Myocyte (in vitro differentiated cells): Measurements from ENCODE around the gene ADGRA3. TPM values are rescaled to one million over a fixed set of nuclear protein-coding genes. Genes with fewer than 3 reads are reported as not detected.
"Not testable (repeated sequence)": the region's sequence is repeated elsewhere in the genome, so short reads cannot be mapped to it uniquely, and the experiment has no call there.

ENCODE experiments used
- DNase-seq: peaks from one replicate; pipeline ENCODE4 v3.0.0-alpha.2; 2012; ENCODE audit warnings: low read depth
- total RNA-seq: library from RNA; depleted of rRNA; stranded (reverse); fragments of >200 nt; gene quantifications from 2 replicates; pipeline ENCODE4 v1.2.3, GENCODE V29; 2014

Gene ADGRA3
- total RNA-seq, 1 donor from 2014 or later, result 53.2 TPM

DNA sequence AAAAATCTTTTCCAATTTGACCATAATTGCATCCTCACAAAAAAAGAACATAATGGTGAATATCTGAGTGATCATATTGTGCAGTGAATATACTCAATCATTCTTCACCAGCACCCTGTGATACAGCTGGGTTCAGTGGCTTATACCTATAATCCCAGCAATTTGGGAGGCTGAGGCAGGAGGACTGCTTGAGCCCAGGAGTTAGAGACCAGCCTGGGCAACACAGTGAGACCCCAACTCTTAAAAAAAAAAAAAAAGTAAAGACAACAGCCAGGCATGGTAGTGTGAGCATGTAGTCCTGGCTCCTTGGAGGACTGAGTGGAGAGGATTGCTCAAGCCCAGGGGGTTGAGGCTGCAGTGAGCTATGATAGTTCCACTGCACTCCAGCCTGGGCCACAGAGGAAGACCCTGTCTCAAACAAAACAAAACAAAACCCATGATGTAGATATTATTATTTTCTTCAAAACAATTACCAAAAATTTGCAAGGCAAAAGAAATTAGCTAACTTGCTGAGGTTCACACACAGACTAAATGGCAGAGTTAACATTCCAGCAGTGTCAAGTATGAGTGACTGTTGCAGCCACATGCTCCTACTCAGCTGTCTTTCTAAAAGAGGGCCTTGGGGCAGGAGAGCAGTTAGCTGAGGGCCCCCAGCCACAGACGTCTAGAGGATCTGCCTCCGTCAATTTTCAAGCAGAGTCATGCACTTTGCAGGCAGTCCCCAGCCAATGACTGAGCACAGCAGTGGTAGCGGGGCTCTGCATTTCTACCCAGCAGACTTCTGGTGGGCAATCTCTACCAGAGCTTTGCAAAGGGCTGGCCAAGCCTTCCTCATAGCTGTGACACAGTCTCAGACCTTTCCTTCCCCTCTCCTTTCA is 33.4 kb downstream of the ADGRA3 start:
- peak; percentile 84 for DNase-seq

DNA sequence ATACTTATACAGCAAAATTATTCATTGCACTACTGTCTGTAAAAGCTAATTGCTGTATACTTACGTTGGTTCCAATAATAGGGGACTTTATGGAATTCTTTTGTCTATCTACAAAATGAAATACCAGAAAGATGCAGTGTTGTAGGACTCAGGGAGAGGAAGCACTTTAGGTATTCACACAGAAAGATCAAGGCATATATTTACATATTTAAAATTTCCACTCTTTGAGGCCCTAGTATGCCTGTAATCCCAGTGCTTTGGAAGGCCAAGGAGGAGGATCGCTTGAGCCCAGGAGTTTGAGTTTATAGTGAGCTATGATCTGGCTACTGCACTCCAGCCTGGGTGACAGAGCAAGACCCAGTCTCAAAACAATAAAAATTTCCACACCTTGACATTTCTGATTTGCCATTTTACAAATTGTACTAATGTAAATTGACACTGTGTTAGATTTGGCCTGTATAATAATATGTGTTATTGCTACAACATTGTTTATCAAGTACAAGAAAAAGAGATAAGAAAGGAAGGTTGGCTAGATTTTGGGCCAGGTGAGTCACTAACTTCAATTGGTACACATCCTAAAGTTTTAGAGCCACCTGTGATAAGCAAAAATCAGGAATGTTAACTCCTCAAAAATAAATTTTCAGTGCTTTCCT is 35.1 kb downstream of the ADGRA3 start:
- no peak for DNase-seq

DNA sequence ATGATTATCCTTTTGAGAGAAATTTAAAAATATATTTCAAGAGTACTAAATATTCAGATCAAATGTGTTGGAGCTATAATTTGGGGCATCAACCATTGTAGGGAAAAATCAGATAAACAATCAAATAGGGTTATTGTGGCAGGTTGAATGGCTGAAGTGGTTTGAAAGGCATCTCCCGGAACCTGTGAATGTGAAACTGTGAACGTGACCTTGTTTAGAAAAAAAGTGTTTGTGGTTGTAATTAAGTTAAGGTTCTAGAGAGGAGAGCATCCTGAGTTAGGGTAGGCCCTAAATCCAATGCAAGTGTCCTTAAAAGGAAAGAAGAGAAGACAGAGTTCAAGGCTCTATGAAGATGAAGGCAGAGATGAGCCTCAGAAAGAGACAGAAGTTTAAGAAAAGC is 37.4 kb downstream of the ADGRA3 start:
- DNase-seq, result no peak

DNA sequence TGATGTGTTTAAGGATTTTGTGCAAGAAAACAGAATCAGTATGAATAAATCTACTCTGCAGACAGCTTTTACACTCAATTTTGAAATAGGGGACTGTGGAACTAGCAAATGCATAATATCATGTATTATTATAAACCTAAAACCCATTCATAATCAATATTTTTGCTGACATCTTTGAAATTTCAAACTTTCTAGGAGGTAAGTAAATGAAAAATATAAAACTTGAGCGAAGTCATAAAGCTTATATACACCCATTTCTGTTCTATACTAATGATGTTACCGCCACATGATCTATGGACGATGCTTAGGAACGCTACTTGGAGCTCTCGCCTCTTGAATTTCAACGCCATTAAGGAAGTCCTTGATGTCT is 38.1 kb downstream of the ADGRA3 start:
- DNase-seq, result no peak

DNA sequence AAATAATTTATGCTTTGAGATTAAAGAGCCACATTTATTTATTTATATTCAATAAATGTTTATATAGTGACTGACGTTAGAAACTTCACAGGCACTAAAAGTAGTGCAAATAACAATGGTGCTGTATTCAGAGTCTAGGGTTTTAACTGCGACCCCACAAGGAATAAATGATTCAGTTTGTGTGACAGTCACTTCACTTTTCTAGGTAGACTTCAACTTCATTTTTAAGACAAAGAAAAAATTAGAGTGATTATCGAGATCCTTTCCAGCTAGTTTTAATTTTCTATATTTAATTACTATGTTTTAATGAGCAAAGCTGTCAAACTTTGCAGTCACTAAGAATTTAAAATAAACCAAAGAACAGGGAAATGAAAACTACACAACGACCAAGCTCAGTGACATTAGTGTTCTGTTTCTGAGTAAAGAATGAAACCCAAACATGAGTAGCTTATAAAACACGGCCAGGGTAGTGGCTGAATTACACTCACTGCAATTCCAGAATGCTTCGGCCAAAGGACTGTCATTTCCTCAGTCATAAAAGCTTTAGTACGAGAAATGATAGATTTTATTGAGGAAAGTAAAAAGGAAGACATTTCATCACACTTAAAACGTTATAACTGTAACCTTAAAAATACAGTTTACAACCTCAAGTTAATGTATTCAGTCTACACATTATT is 38.6 kb downstream of the ADGRA3 start:
- no peak for DNase-seq

DNA sequence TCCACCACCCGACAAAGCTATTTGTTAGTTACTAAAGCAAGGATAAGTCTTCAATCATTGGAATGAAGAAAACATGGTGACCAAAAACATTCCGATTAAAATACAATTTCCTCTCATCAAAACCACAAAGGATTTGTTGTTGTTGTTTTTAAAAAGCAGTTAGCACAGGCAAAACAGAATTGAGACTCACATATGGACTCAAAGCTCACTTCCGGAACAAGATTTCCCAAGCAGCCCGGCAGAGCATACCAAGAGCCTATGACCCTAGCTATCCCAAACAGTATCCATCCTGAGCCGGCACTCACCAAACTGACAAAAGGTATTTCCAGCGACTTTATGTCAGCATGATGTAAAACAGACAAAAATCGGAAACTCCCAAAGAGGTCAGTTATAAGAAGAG is 39.9 kb downstream of the ADGRA3 start:
- no peak for DNase-seq

DNA sequence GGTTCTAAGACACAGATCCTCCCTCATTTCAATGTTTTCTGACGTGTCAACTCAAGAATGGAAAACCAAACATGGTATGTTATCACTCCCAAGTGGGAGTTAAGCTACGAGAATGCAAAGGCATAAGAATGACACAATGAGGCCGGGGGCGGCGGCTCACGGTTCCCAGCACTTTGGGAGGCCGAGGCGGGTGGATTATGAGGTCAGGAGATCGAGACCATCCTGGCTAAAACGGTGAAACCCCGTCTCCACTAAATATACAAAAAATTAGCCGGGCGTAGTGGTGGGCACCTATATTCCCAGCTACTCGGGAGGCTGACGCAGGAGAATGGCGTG is 40.6 kb downstream of the ADGRA3 start:
- DNase-seq, result not testable (repeated sequence)

DNA sequence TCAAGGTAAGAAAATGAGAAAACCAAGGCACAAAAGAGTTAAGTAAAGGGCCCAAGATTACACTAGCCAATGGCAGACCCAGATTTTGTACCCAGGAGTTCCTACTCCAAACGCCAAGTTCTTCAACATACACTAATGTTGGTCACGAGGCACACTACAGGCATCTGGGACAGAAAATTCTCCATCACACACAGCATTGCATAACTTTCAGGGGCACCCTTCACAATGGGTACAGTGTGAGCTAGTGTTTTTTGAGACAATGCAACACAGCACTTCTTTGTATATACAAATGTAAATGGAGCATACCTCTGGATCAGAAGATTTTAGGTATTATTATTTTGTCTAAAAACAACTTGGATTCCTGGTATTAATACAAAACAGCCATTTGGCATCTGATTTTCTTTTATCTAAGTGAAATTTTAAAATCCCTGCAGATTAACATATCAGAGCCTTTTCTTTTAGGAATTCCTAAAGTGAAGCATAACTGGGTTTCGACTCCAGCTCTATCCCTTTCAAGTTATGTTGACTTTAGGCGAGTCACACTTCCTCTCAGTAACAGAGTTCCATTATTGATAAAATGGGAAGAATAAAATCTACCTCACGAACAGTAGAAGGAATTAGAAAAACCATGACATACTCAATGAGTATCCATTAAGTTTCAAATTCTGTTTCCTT is 41.1 kb downstream of the ADGRA3 start:
- no peak for DNase-seq

DNA sequence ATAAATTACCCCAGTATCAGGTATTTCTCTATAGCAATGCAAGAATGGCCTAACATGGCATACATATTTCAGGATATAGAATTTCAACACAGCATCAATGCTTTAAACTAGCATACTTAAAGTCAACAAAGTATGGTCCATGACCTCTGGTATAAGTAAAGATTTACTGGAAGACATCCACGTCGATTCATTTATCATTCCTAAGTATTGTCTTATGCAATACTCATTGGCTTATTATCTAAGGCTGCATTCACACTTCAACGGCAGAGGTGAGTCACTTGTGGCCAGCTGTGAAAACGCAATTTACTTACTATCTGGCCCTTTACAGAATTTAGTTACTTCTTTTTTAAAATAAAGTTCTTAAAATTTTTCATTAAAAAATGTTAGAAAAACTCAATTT is 42.6 kb downstream of the ADGRA3 start:
- DNase-seq, result peak; percentile 23

DNA sequence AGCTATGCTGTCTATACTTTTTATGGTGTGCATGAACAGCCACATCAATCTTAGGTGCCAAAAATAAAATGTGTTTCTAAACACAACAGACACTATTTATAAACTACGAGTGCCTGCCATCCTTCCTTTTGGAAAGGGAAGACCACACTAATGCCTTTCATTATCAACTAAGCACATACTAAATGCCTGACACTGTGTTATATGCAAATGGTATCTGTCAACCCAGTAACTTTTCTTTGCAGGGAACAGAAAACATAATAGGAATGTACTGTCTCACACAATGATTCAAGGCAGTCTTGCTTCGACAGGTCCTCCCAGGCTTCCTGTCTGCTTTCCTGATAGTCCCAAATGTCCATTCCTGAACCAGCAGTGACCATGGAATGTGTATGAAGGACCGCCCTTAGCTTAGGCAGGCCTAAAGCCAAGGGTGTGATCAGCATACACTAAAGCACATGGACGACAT is 43.8 kb downstream of the ADGRA3 start:
- peak; percentile 41 for DNase-seq

DNA sequence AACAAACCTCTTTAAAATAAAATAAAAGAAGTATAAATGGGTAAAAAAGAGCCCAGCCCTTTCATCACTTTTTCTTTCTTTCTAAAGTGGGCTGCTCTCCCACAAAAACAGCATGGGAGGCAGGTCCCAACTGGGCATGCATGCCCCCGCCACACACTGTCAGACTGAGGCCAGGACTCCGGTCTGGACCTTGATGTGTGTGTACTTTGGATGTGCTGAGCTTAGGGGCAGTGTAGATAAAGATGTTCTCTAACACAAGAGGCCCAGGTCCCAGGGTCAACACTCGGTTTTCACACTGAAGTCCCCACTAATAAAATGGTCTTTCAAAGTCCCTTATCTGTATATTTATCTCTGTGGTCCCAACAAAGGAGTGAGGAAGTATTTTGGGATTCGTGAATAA is 44.4 kb downstream of the ADGRA3 start:
- no peak for DNase-seq

DNA sequence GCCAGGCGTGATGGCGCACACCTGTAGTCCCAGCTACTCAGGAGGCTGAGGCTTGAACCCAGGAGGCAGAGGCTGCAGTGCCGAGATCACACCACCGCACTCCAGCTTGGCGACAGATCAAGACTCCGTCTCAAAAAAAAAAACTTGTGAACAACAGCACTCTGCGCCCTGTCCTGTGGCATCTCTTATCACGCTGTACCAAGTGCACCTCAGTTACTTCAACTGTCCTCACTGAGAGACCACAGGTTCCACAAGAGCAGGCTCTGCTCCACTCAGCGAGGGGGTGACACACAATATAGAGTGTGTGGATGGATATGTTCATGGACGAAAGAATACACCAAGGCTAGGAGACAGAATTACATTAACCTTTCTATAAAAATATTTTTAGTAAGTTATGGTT is 49.3 kb downstream of the ADGRA3 start:
- DNase-seq, result no peak

DNA sequence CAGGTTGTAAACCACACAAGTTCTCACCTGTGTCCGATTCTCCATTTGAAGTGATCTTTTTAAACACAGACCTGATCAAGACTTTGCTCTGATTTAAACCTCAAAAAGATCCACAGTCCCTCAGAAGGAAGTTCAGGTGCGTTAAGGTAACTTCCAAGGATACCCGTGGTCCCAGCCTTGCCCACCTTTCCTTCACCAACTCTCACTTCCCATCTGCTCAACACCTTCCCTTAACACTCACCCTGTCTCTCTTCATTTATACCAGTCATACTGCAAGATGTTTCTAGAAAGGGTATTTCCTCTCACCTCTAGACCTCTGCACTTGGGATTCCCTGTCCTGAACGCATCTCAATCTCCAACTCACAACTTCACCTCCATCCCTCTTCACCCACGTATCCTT is 49.9 kb downstream of the ADGRA3 start:
- DNase-seq, result no peak

DNA sequence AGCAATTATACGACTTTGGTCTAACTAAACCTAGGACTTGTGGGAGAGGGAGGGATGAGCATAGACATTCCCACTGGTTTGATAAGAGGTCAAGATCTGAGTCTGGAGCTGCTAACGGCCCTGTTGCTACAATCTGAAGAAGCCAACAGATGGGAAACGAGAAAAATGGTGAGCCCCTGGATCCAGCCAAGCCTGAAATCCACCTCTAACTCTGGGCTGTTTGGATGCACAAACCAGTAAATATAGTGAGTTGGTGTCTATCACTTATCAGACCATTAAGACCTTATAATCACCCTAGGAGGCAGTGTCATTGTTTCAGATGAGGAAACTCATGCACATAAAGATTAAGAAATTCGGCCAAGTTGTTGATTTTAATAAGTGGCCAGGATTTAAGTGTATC is 50.5 kb downstream of the ADGRA3 start:
- DNase-seq, result no peak

DNA sequence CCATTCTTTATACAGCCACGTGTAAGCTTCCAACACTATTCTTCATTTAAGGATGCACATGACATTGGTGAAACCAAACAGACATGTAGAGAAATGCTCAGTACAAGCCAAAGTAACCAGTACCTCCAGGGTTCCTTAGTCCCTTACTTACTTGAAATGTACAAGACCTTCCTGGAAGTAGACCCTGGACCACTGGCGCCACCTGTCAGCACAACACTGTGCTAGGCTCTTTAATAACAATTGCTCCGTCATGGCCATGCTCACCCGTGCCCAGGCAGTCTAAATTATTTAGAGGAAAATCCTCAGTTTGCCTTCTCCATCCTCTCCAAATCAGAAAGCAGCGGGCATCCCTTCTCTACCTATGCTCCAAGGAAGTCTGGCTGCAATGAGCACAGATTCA is 52.7 kb downstream of the ADGRA3 start:
- DNase-seq, result no peak

DNA sequence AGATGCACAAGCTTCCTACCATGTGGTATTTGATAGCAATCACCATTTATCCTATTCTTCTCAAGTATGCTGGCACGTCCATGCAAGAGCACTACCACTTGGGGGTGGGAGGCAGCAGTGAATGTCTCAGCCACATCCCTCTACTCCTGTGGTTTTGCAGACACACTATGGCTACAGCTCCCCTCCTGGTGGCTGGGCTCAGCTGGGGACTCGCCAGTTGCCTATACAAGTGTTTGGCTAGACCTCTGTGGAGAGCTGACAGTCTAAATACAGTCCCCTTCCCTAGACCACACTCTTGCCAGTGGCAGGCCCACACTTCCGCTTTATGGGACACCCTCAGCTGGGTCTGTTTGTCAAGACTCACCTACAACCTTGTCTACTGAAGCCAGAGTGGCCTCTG is 53.2 kb downstream of the ADGRA3 start:
- peak; percentile 37 for DNase-seq

DNA sequence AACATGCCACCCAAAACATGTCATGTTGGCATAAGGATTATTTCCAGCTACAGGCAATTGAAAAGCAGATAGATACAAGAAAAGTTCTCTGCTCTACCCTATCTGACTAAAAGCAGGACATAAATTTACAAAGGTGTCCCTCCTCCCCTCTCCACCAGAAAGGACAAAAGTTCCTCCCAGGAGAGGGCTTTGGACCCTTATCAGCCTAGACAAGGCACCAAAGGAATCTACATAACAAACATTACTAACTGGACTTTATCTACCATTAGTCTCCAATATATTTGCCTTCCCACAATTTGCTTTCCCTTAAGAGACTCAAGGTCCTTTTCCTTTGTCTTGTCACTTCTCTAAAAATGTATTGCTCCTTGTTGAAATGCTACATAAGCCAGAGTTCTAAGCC is 55.6 kb downstream of the ADGRA3 start:
- DNase-seq, result no peak

DNA sequence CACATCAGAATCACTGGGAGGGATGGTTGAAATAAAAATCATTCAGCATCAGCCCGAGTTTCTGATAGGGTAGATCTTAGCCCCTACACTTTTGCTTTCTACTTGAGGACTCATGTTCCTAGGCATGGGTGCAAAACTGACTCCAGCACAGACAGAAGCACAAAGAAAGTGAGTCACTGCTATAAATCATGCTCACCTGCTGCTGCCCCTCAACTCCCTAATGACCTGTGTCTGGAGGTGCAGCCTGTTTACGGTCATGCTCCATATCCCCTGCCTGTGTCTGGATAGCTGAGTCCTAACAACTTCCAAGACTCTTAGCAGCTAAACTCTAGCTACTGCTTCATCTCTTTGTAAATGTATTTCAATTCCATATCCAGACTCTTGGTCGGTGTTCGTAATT is 57.8 kb downstream of the ADGRA3 start:
- DNase-seq, result peak; percentile 82

DNA sequence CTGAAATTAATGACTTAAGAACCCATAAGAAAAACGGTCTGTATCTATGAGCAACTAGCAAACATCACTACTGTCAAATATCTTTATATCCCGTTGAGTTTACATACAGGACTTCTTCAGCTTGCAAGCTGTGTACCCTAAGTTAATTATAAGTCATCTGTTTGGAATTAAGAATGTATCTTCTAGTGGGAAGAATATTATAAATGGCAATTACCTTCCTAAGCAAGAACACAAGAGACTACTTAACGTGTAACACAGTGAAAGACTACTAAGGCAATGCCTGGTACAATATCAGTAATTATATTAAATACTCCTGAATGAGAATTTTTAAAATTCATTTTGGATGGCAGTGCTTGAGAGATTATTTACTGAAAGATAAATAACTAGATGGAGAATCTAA is 58.5 kb downstream of the ADGRA3 start:
- no peak for DNase-seq

DNA sequence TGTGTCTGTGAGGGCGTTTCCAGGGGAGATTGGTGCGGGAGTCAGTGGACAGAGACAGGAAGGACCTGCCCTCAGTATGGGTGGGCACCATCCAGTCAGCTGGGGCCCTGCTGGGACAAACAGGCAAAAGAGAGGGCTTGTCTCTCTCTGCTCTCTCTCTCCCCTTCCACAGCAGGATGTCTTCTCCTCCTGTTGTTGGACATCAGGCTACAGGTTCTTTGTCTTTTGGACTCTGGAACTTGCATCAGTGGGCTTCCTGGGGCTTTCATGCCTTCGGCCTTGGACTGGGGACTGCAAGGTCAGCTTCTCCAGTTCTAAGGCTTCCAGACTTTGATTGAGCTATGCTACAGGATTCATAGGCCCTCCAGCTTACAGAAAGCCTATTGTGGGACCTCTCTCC is 59.6 kb downstream of the ADGRA3 start:
- DNase-seq, result no peak

DNA sequence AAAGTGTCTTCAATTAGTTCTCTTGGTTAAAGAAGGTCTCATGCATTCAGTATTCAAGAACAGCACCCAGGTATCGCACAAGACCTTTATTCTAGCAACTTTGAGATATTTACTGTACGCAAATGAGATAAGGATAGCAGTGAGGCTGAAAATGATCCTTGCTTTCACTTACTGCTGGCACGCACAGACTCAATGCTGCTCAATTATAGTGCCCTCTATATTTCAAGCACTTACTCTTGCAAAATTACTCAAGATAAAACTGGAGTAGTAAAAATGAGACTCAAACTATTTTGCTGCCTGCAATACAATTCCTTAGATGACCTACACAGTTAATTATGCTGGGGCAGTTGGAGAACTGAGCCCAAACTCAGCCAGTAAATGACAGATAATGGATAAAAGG is 60.9 kb downstream of the ADGRA3 start:
- DNase-seq, result no peak
